AG10803 (cell line): ENCODE measurements around the gene FOXC2.

Experiments used
- DNase-seq: peaks from one replicate; pipeline ENCODE4 v3.0.0; 2010; ENCODE audit warnings: low read depth
- H3K4me3 ChIP-seq: 2 replicates; pipeline ENCODE4 v1.5.1; 2011; ENCODE audit warnings: mild to moderate bottlenecking, low read length, control low read depth
- TF ChIP-seq, protein P1 (sequence below): conservative IDR thresholded peaks from 2 replicates; pipeline ENCODE4 v1.5.1; 2011; ENCODE audit warnings: mild to moderate bottlenecking, low read length, control low read depth, inconsistent platforms

The FOXC2 gene

DNA sequence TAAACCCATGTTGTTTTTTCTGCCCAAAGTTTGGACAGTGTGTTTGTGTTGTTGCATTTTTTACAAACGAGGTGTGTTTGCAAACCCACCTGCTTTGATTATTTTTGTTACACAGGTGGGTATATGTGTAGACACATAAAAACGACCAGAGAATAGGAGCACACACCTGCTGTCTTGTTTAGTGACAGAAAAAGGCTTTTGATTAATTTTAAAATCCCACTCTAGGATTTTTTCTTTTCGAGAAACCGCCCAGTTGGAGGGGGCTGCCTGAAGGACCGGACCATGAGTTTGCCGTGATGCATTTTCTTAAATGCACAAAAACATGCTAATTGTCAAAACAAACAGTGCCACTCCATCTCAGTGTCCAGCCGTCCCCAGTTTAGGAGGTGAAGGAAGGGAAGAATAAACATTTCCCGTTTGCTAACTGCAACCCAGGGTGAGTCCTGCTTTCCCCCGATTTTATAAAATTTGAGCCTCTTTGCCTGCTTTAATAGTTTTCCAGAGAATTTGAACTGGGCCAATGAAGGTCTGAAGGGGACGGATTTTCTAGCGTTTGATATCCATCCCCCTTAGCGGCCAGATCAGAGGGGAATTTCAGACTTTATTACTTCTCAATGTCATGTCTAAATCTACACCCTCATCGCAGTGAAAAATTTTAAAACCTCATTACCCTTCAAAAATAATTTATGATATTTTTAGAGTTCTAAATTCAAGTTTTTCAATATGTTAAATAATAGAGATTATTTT is 3.2 kb downstream of the FOXC2 start:
- peak overlapping the region; percentile 70 for H3K4me3 ChIP-seq
- no peak for DNase-seq
- TF ChIP-seq, protein P1, sequence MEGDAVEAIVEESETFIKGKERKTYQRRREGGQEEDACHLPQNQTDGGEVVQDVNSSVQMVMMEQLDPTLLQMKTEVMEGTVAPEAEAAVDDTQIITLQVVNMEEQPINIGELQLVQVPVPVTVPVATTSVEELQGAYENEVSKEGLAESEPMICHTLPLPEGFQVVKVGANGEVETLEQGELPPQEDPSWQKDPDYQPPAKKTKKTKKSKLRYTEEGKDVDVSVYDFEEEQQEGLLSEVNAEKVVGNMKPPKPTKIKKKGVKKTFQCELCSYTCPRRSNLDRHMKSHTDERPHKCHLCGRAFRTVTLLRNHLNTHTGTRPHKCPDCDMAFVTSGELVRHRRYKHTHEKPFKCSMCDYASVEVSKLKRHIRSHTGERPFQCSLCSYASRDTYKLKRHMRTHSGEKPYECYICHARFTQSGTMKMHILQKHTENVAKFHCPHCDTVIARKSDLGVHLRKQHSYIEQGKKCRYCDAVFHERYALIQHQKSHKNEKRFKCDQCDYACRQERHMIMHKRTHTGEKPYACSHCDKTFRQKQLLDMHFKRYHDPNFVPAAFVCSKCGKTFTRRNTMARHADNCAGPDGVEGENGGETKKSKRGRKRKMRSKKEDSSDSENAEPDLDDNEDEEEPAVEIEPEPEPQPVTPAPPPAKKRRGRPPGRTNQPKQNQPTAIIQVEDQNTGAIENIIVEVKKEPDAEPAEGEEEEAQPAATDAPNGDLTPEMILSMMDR: no peak

DNA sequence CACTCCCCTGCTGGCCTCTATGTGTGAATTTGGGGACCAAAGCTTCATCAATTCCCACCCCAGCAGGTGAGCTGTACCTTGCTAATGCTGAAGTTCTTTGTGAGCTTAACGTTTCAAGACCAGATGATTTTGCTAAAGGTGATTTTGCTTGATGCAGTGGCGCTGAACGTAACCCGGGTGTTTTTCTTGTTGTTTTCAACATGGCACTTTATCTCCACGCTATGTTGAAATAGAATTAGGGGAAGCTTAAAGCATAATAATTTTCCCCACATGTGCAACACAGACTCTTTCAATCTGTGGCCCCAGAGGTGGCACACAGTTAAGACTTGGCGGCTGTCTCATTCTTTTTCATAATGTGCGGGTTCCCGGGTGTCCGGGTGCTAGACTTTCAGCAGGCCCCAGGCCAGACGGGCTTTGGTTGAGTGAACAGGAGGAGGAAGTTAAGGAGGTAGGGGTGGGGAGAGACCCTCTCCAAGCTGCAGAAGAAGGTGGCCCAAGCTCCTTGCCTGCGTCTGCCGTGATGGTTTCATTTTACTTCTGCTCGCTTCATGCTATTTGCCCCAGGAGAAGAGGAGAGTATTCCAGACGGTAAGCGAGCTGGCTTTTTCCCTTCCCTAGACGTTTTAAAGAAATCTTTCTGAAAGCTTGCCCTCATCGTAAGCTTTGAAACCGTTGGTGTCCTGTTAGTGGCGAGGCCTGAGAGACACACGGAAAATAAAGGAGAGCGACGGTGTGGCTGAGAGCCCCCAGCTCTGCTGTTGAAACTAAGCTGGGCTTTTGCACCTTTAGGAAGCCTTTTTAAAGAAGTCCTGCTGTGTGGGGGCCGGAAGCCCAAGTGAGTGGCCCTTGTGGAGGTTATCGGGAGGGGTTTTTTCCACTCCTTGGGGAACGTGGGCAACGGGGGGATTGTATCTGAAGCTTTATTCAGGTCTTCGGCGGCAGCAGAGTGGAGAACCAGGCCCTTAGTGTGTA is 4.2 kb downstream of the FOXC2 start:
- no peak for DNase-seq
- TF ChIP-seq, protein P1: no peak
- peak overlapping the region; percentile 53 for H3K4me3 ChIP-seq

DNA sequence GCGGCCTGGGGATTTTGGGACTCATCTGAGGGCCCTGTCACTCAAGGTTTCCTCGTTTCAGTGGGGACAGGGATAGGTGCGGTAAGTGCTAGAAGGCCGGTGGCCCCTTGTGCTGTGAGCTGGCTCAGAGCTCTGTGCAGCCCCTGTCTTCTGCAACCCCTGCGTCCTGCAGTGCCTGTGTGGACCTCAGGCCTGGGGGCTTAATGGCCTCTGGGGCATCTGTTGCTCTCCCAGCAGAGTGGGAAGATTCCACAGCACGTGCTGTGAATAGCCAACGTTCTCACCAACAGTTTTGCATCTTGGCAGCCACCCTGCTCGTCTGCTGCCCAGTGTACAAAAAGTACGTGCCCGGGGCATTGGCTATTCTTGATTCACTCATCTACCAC is 4.9 kb downstream of the FOXC2 start:
- TF ChIP-seq, protein P1: no peak
- no peak for DNase-seq
- H3K4me3 ChIP-seq: peak overlapping the region; percentile 53

DNA sequence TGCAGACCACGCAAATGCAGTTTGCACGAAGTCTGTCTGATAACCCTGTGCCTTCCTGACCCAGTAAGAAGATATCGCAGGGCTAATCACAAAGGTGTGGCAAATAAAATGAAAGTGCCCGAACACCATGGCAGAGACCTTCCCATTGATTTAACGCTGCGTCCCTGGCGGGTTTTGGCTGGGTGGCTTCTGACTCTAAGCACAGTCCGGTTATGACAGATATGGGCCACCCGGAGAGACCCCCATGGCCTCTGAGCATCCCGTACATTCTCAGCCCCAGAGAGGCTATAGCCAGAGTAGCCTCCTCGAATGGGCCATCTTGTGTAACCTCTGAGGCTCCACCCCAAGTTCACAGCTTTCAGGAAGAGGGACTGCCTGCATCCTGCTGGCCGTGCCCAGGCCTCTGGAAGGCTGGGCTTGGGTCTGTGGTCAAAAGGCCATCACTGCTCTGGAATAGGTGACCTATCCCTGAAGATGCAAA is 5.5 kb downstream of the FOXC2 start:
- TF ChIP-seq, protein P1: no peak
- DNase-seq: no peak
- no peak overlapping the region for H3K4me3 ChIP-seq

DNA sequence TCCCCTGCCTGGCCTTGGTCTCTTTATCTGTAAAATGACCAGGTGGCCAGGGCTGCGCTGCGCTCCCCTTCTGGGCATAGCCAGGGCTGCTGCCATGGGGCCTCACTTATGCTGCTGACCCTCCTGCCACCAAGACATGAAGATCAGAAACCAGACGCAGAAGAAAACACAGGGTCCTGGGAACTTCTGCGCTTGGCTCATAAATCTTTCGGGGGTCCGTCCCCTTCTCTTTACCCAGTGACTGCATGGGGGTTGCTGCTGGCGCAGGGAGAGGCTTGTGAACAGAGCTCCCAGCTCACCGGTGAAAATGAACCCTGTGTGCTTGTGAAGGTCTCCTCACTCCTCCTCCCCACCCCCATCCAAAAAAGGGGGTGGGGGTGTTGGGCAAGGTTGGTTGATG is 6.0 kb downstream of the FOXC2 start:
- DNase-seq: no peak
- H3K4me3 ChIP-seq: no peak overlapping the region
- TF ChIP-seq, protein P1: no peak

DNA sequence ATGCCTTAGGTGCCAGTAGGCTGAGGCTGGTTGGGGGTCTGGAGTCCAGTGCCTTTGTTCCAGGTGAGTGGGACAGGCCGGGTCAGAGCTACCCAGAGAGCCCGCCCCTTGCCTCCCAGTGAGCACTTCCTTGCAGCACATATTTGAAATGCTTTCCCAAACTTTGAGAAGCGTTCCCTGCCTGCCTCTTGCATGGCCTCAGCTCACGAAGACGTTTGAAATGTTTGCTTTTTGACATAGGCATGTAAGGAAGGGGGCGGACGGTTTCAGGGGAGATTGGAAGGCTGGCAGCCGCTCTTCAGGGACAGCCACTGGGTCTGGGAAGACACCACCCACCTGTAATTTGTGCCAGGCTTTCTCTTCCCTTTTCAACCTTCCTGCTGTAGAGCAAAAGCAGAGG is 6.6 kb downstream of the FOXC2 start:
- TF ChIP-seq, protein P1: no peak
- peak; percentile 79 for DNase-seq
- H3K4me3 ChIP-seq: no peak overlapping the region
